IMR-90 (cell line): ENCODE data around the gene DOK3. TPM values are rescaled to one million over a fixed set of nuclear protein-coding genes. Genes with fewer than 3 reads are reported as not detected.

Source experiments
- ATAC-seq: fragments of 200-7000 bp; cut with Tn5 transposase; 2 replicates; pipeline ENCODE4 v1.9.1; 2020; ENCODE audit warnings: low read depth, mild to moderate bottlenecking, moderate library complexity
- BruUV-seq: library from RNA; stranded (reverse); fragments of 400-500 nt; replicated peaks from 2 replicates; lab custom pipeline; 2021; lab: Mats Ljungman, UMichigan
- CTCF ChIA-PET: fragments of 300-600 bp; formaldehyde crosslinking; extraction: SDS; loops from one replicate; lab custom pipeline; 2021; ENCODE audit warnings: antibody characterized with exemption; lab: Yijun Ruan, JAX
- POLR2A ChIA-PET: fragments of 300-600 bp; sonication (Branson Sonifier 250); formaldehyde crosslinking; loops from one replicate; lab custom pipeline; 2022; ENCODE audit warnings: antibody characterized with exemption; ENCODE audit not compliant: unreplicated experiment; lab: Charles Lee
- DNase-seq: peaks from one replicate; pipeline ENCODE4 v3.0.0; 2013
- H2AFZ ChIP-seq: replicated peaks from 2 replicates; pipeline ENCODE3; 2013; ENCODE audit warnings: low read length, mild to moderate bottlenecking; ENCODE audit not compliant: poor library complexity
- H2AK5ac ChIP-seq: 2 replicates; pipeline ENCODE4 v1.6.1; 2013; ENCODE audit warnings: low read depth, low read length, inconsistent platforms
- H2AK9ac ChIP-seq: replicated peaks from 2 replicates; pipeline ENCODE3; 2013; ENCODE audit warnings: mild to moderate bottlenecking, low read depth, low read length, moderate library complexity; ENCODE audit not compliant: poor library complexity
- H2BK120ac ChIP-seq: 2 replicates; pipeline ENCODE4 v1.6.1; 2013; ENCODE audit warnings: low read depth, low read length, inconsistent platforms
- H2BK15ac ChIP-seq: 3 replicates; pipeline ENCODE4 v1.6.1; 2013; ENCODE audit warnings: low read depth, low read length, inconsistent platforms
- H2BK20ac ChIP-seq: 2 replicates; pipeline ENCODE4 v1.6.1; 2013; ENCODE audit warnings: low read depth, mild to moderate bottlenecking, inconsistent platforms, low read length, moderate library complexity
- H2BK5ac ChIP-seq: 2 replicates; pipeline ENCODE4 v1.6.1; 2013; ENCODE audit warnings: mild to moderate bottlenecking, low read depth, low read length, inconsistent platforms; ENCODE audit not compliant: poor library complexity, severe bottlenecking
- H3K14ac ChIP-seq: replicated peaks from 2 replicates; pipeline ENCODE4 v1.6.1; 2013; ENCODE audit warnings: low read depth, low read length, inconsistent platforms
- H3K18ac ChIP-seq: 2 replicates; pipeline ENCODE4 v1.6.1; 2013; ENCODE audit warnings: low read depth, low read length, control low read depth
- H3K23ac ChIP-seq: 2 replicates; pipeline ENCODE4 v1.6.1; 2013; ENCODE audit warnings: low read depth, low read length, inconsistent platforms
- H3K27ac ChIP-seq: 2 replicates; pipeline ENCODE4 v1.5.1; 2013; ENCODE audit warnings: mild to moderate bottlenecking, control low read depth, low read length; ENCODE audit not compliant: insufficient read depth
- H3K27me3 ChIP-seq: 2 replicates; pipeline ENCODE4 v1.6.1; 2013; ENCODE audit warnings: low read length; ENCODE audit not compliant: control insufficient read depth, insufficient read depth
- H3K36me3 ChIP-seq: 2 replicates; pipeline ENCODE4 v1.6.1; 2013; ENCODE audit warnings: low read length, mixed read lengths; ENCODE audit not compliant: control insufficient read depth, insufficient read depth
- H3K4ac ChIP-seq: 2 replicates; pipeline ENCODE4 v1.6.1; 2013; ENCODE audit warnings: low read depth, low read length, inconsistent platforms
- H3K4me1 ChIP-seq: 2 replicates; pipeline ENCODE4 v1.6.1; 2013; ENCODE audit warnings: low read length, mixed read lengths; ENCODE audit not compliant: control insufficient read depth, insufficient read depth
- H3K4me2 ChIP-seq: 2 replicates; pipeline ENCODE4 v1.6.1; 2013; ENCODE audit warnings: low read depth, mild to moderate bottlenecking, control low read depth, low read length, moderate library complexity
- H3K4me3 ChIP-seq: 2 replicates; pipeline ENCODE4 v1.5.1; 2013; ENCODE audit warnings: low read depth, mild to moderate bottlenecking, control low read depth, low read length, moderate library complexity; ENCODE audit not compliant: insufficient read depth
- H3K56ac ChIP-seq: 2 replicates; pipeline ENCODE4 v1.6.1; 2013; ENCODE audit warnings: low read length, inconsistent platforms; ENCODE audit not compliant: insufficient read depth; ENCODE audit errors: extremely low read depth
- H3K79me1 ChIP-seq, 2 experiments: 2 replicates each; pipeline ENCODE4 v1.6.1; 2013; ENCODE audit warnings: low read length in 2 of 2, inconsistent platforms in 1 of 2, low read depth in 1 of 2
- H3K9ac ChIP-seq: 2 replicates; pipeline ENCODE4 v1.6.1; 2013; ENCODE audit warnings: low read depth, low read length, control low read depth
- H3K9me1 ChIP-seq: 2 replicates; pipeline ENCODE4 v1.6.1; 2013; ENCODE audit warnings: low read length, inconsistent platforms; ENCODE audit not compliant: insufficient read depth
- H3K9me3 ChIP-seq: 2 replicates; pipeline ENCODE4 v1.6.1; 2013; ENCODE audit warnings: low read length; ENCODE audit not compliant: control insufficient read depth, insufficient read depth
- H4K20me1 ChIP-seq: 2 replicates; pipeline ENCODE4 v1.6.1; 2013; ENCODE audit warnings: low read length, inconsistent platforms; ENCODE audit not compliant: insufficient read depth
- H4K5ac ChIP-seq: 2 replicates; pipeline ENCODE4 v1.6.1; 2013; ENCODE audit warnings: mild to moderate bottlenecking, low read depth, low read length, control low read depth
- H4K8ac ChIP-seq, 2 experiments: 2 replicates each; pipeline ENCODE4 v1.6.1; 2013; ENCODE audit warnings: low read depth in 2 of 2, low read length in 2 of 2, control low read depth in 1 of 2, inconsistent platforms in 1 of 2
- H4K91ac ChIP-seq: 2 replicates; pipeline ENCODE4 v1.6.1; 2013; ENCODE audit warnings: low read depth, low read length, inconsistent platforms; ENCODE audit not compliant: insufficient read depth
- BHLHE40 ChIP-seq: fragments of 150-350 bp; IDR thresholded peaks from 2 replicates; pipeline ENCODE4 v1.6.1; 2016; ENCODE audit warnings: mild to moderate bottlenecking, low read depth, low read length
- CEBPB ChIP-seq: IDR thresholded peaks from 2 replicates; pipeline ENCODE4 v1.6.1; 2012; ENCODE audit warnings: low read depth, low read length, improper control_type of control experiment
- CHD1 ChIP-seq: IDR thresholded peaks from 2 replicates; pipeline ENCODE4 v1.6.1; 2012; ENCODE audit warnings: low read depth, low read length, improper control_type of control experiment
- FOS ChIP-seq: fragments of 150-350 bp; IDR thresholded peaks from 2 replicates; pipeline ENCODE4 v1.6.1; 2016; ENCODE audit warnings: low read depth, low read length
- MAFK ChIP-seq: IDR thresholded peaks from 2 replicates; pipeline ENCODE4 v1.6.1; 2012; ENCODE audit warnings: low read depth, low read length, improper control_type of control experiment
- MAZ ChIP-seq: IDR thresholded peaks from 2 replicates; pipeline ENCODE4 v1.6.1; 2012; ENCODE audit warnings: low read depth, mild to moderate bottlenecking, low read length, improper control_type of control experiment, moderate library complexity, borderline replicate concordance
- MXI1 ChIP-seq: IDR thresholded peaks from 2 replicates; pipeline ENCODE4 v1.6.1; 2012; ENCODE audit warnings: low read depth, mild to moderate bottlenecking, low read length, moderate library complexity, borderline replicate concordance
- NFE2L2 ChIP-seq: fragments of 150-350 bp; IDR thresholded peaks from 2 replicates; pipeline ENCODE4 v1.6.1; 2016; ENCODE audit warnings: low read depth, mild to moderate bottlenecking, low read length
- POLR2A ChIP-seq: IDR thresholded peaks from 2 replicates; pipeline ENCODE4 v1.6.1; 2012; ENCODE audit warnings: mild to moderate bottlenecking, low read depth, low read length
- RAD21 ChIP-seq: IDR thresholded peaks from 2 replicates; pipeline ENCODE4 v1.6.1; 2012; ENCODE audit warnings: low read length, improper control_type of control experiment
- RCOR1 ChIP-seq: IDR thresholded peaks from 2 replicates; pipeline ENCODE4 v1.6.1; 2012; ENCODE audit warnings: mild to moderate bottlenecking, low read length, improper control_type of control experiment; ENCODE audit not compliant: insufficient replicate concordance
- RFX5 ChIP-seq: IDR thresholded peaks from 2 replicates; pipeline ENCODE4 v1.8.0; 2012; ENCODE audit warnings: low read depth, mild to moderate bottlenecking, low read length, moderate library complexity
- SMC3 ChIP-seq: fragments of 150-350 bp; IDR thresholded peaks from 2 replicates; pipeline ENCODE4 v1.6.1; 2016; ENCODE audit warnings: low read depth, mild to moderate bottlenecking, antibody characterized with exemption, low read length, moderate library complexity
- WGBS, 2 experiments: methylation state at CpG; one replicate each; pipeline versions ENCODE4 v1.1.5 to v1.1.7; 2013; ENCODE audit warnings: missing lambda C conversion rate in 2 of 2; ENCODE audit not compliant: insufficient read length in 1 of 2; ENCODE audit errors: extremely low coverage in 2 of 2; 5-methylcytosine and 5-hydroxymethylcytosine counted together
- dilution Hi-C: fragments of 300-500 bp; cut with HindIII; formaldehyde crosslinking; loops from one replicate; pipeline ENCODE4 v1.14.3; 2018; ENCODE audit warnings: low sequenced_read_pairs; ENCODE audit not compliant: unreplicated experiment
- in situ Hi-C: fragments of 300-500 bp; cut with MboI; formaldehyde crosslinking; loops from 3 replicates; pipeline ENCODE4 v1.14.3; 2019; ENCODE audit warnings: low sequenced_read_pairs, inconsistent platforms, mixed read lengths
- intact Hi-C: fragments of 100-400 bp; cut with micrococcal nuclease; formaldehyde crosslinking; loops from 2 replicates; pipeline ENCODE4 v1.10.0; 2022
- polyA plus RNA-seq, 3 experiments: library from polyadenylated mRNA; depleted of rRNA; stranded (reverse); fragments of >200 nt; gene quantifications; 2 replicates each; pipeline ENCODE4 v1.2.3, GENCODE V29; 2012; ENCODE audit warnings: low replicate concordance in 1 of 3
- total RNA-seq: library from RNA; depleted of rRNA; stranded (reverse); fragments of >200 nt; gene quantifications from 2 replicates; pipeline ENCODE4 v1.2.3, GENCODE V29; 2012
- TF ChIP-seq, protein P1 (sequence below): conservative IDR thresholded peaks from 2 replicates; pipeline ENCODE4 v1.5.1; 2012; ENCODE audit warnings: mild to moderate bottlenecking, low read depth, low read length, improper control_type of control experiment
- TF ChIP-seq, protein P2 (sequence below): fragments of 150-350 bp; IDR thresholded peaks from 2 replicates; pipeline ENCODE4 v1.6.1; 2016; ENCODE audit warnings: low read depth, mild to moderate bottlenecking, low read length, moderate library complexity, borderline replicate concordance

The DOK3 gene
- total and polyA plus RNA-seq, 2 of the 4 experiments (the other 2 are of a cell fraction) = 0.54 to 3.9 TPM

DNA sequence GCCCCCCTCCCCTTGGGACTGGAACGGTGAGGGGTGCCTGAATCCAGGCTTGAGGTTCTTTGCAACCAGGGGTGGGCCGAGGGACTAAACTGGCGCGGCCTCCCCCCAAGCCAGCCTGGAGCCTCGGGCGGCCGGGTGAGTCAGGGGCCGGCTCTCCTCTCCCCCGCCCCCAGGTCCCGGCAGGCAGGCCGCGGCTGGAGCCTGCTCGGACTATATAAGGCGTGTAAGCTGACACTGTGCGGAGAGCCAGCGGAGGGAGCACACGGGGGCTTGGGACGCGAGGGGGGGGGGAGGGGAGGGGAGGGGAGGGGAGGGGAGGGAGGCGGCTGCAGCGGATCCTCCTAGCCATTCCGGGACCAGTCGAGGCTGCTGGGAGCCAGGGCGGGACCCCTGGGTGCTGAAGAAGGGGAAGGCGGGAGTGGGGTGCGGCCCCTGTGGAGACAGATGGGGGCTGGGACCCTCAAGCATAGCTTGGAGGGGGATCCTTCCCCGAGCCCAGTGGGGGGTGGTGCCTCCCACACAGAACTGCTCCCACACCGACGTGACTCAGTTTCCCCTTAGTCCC is 12.8 kb downstream of the DOK3 start:
- H2BK120ac ChIP-seq = peak overlapping the region; percentile 93
- ATAC-seq (peak; percentile 27), DNase-seq (peak; percentile 94)
- dilution Hi-C loops (no loop called here), intact Hi-C loops (loop anchor here (1.0 to 2.0 kb wide), 2 partner anchors 24 to 41 kb away; partner anchors contain the start of gene DBN1), in situ Hi-C loops (no loop called here)
- H4K8ac ChIP-seq = peak overlapping the region; percentile 96 to 97
- peaks cover 36% of the 10 kb centered on the region for H3K36me3 ChIP-seq
- peak overlapping the region; percentile 100 for H3K27ac ChIP-seq
- H4K5ac ChIP-seq = peak overlapping the region; percentile 95
- no peaks in the 10 kb centered on the region for H3K27me3 ChIP-seq
- H3K79me1 ChIP-seq = peaks cover 21 to 57% of the 10 kb centered on the region in 2 experiments
- no peaks in the 10 kb centered on the region for H3K9me3 ChIP-seq
- ChIA-PET CTCF (interaction anchor here (0.7 to 1.0 kb wide), 3 partner anchors 93 to 106 kb away, joined by 3 to 4 read pairs (median 3); partner anchors contain the start of gene PFN3), POLR2A (interaction anchor here (0.6 to 1.3 kb wide), 6 partner anchors 19 to 529 kb away, joined by 3 to 4 read pairs (median 4); partner anchors contain the start of genes DDX41 and GRK6)
- peak overlapping the region; percentile 68; the same call in 1 of the 3 replicates for H2BK15ac ChIP-seq
- peak overlapping the region; percentile 90 for H3K56ac ChIP-seq
- WGBS, 2 experiments = 0% methylated on average over 3 of the region's 29 CpGs; no CpG with 5 or more reads in 1 of the 2 experiments
- peak overlapping the region; percentile 100 for H2AK9ac ChIP-seq
- peaks cover 40% of the 10 kb centered on the region for H3K4me1 ChIP-seq
- BruUV-seq = no TSS peak
- peaks cover 52% of the 10 kb centered on the region for H4K20me1 ChIP-seq
- H3K4ac ChIP-seq = peak overlapping the region; percentile 100
- H3K9me1 ChIP-seq = peaks cover 9% of the 10 kb centered on the region
- H3K18ac ChIP-seq = peak overlapping the region; percentile 94
- peak overlapping the region; percentile 82 for H3K4me2 ChIP-seq
- H4K91ac ChIP-seq = peak overlapping the region; percentile 99
- peak overlapping the region; percentile 100 for H2AK5ac ChIP-seq
- H3K23ac ChIP-seq = peak overlapping the region; percentile 98
- H3K4me3 ChIP-seq = peak overlapping the region; percentile 91
- peak overlapping the region; percentile 100 for H2BK5ac ChIP-seq
- peak overlapping the region; percentile 100 for H3K9ac ChIP-seq
- H2BK20ac ChIP-seq = peak overlapping the region; percentile 41; the same call in 1 of the 2 replicates
- peak overlapping the region; percentile 99 for H3K14ac ChIP-seq
- H2AFZ ChIP-seq = peak overlapping the region; percentile 82
- TF ChIP-seq RCOR1 = no peak
- TF ChIP-seq CEBPB = no peak
- peak; percentile 95 for TF ChIP-seq MAZ
- no peak for TF ChIP-seq MXI1
- TF ChIP-seq SMC3 = no peak
- TF ChIP-seq CHD1 = peak; percentile 25; the same call in 1 of the 2 replicates
- TF ChIP-seq, protein P1, sequence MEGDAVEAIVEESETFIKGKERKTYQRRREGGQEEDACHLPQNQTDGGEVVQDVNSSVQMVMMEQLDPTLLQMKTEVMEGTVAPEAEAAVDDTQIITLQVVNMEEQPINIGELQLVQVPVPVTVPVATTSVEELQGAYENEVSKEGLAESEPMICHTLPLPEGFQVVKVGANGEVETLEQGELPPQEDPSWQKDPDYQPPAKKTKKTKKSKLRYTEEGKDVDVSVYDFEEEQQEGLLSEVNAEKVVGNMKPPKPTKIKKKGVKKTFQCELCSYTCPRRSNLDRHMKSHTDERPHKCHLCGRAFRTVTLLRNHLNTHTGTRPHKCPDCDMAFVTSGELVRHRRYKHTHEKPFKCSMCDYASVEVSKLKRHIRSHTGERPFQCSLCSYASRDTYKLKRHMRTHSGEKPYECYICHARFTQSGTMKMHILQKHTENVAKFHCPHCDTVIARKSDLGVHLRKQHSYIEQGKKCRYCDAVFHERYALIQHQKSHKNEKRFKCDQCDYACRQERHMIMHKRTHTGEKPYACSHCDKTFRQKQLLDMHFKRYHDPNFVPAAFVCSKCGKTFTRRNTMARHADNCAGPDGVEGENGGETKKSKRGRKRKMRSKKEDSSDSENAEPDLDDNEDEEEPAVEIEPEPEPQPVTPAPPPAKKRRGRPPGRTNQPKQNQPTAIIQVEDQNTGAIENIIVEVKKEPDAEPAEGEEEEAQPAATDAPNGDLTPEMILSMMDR = no peak
- no peak for TF ChIP-seq NFE2L2
- no peak for TF ChIP-seq RFX5
- TF ChIP-seq MAFK = no peak
- TF ChIP-seq POLR2A = peak; percentile 67; the same call in 1 of the 2 replicates
- TF ChIP-seq RAD21 = no peak
- TF ChIP-seq FOS = peak; percentile 52; the same call in 1 of the 2 replicates
- TF ChIP-seq BHLHE40 = peak; percentile 2; the same call in 1 of the 2 replicates
- TF ChIP-seq, protein P2, sequence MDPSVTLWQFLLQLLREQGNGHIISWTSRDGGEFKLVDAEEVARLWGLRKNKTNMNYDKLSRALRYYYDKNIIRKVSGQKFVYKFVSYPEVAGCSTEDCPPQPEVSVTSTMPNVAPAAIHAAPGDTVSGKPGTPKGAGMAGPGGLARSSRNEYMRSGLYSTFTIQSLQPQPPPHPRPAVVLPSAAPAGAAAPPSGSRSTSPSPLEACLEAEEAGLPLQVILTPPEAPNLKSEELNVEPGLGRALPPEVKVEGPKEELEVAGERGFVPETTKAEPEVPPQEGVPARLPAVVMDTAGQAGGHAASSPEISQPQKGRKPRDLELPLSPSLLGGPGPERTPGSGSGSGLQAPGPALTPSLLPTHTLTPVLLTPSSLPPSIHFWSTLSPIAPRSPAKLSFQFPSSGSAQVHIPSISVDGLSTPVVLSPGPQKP = no peak
